ENCODE data around the gene SLC25A47. TPM values are rescaled to one million over a fixed set of nuclear protein-coding genes. Genes with fewer than 3 reads are reported as not detected.

The SLC25A47 gene
- total RNA-seq, 5 donors from 2014 or later (not counting 1 experiment from before 2014, with no cell fraction given), result 0.16 TPM; not detected in 4

- H3K36me3 Mint-ChIP-seq, result peaks cover 49% of the 10 kb centered on the region
- H3K27ac Mint-ChIP-seq, result no peak overlapping the region
- no peaks in the 10 kb centered on the region for H3K4me1 Mint-ChIP-seq
- H3K27me3 Mint-ChIP-seq, result no peaks in the 10 kb centered on the region
- no peaks in the 10 kb centered on the region for H3K9me3 Mint-ChIP-seq
- DNase-seq, result no peak
- Histone ChIP-seq H3K36me3 (ENCODE audit: control insufficient read depth in 2 of 2, extremely low read depth in 1 of 2, insufficient read depth in 1 of 2, low read length in 1 of 2) (peaks cover 2 to 43% of the 10 kb centered on the region in 2 donors), H3K9me3 (no peaks in the 10 kb centered on the region), H3K27ac (ENCODE audit: low read length) (no peak overlapping the region), H3K4me3 (ENCODE audit: control insufficient read depth in 1 of 2, extremely low read depth in 1 of 2, low read length in 1 of 2) (no peak overlapping the region), H3K4me1 (ENCODE audit: control insufficient read depth in 1 of 2, extremely low read depth in 1 of 2, insufficient read depth in 2 of 2, low read length in 2 of 2) (no peaks in the 10 kb centered on the region), H3K27me3 (replicated peaks in 1 of 2; ENCODE audit: control insufficient read depth in 2 of 2, extremely low read depth in 1 of 2, insufficient read depth in 2 of 2, low read length in 1 of 2) (no peaks in the 10 kb centered on the region)
- H3K4me3 Mint-ChIP-seq, result no peak overlapping the region
- ATAC-seq (replicated peaks in 1 of 4), result no peak
- POLR2A ChIA-PET, result no interaction called here
- whole genome bisulfite sequencing (ENCODE audit: insufficient coverage), result 78% methylated on average over 10 of the region's 14 CpGs
- CTCF ChIA-PET, result no interaction called here
Measured at GRCh38 chr14:100348784-100349685, 25.9 kb downstream of the SLC25A47 start.

GRCh38 chr14:100350276-100350926 is 27.3 kb downstream of the SLC25A47 start:
- H3K27ac Mint-ChIP-seq, result no peak overlapping the region
- ChIA-PET CTCF (no interaction called here), POLR2A (interaction anchor here in 1 of 2 donors (0.6 kb wide), 1 partner anchor 328 kb away, joined by 5 read pairs; no protein-coding TSS in a partner anchor)
- 100% methylated on average over 5 of the region's 11 CpGs for WGBS (ENCODE audit: insufficient coverage)
- no peak overlapping the region for H3K4me3 Mint-ChIP-seq
- no peaks in the 10 kb centered on the region for H3K27me3 ChIP-seq (replicated peaks in 1 of 2; ENCODE audit: control insufficient read depth in 2 of 2, extremely low read depth in 1 of 2, insufficient read depth in 2 of 2, low read length in 1 of 2)
- H3K4me1 Mint-ChIP-seq, result no peaks in the 10 kb centered on the region
- peaks cover 56% of the 10 kb centered on the region for H3K36me3 Mint-ChIP-seq
- H3K27me3 Mint-ChIP-seq, result no peaks in the 10 kb centered on the region
- H3K27ac ChIP-seq (ENCODE audit: low read length), result no peak overlapping the region
- ATAC-seq (replicated peaks in 1 of 4) (no peak), DNase-seq (no peak)
- H3K4me3 ChIP-seq (ENCODE audit: control insufficient read depth in 1 of 2, extremely low read depth in 1 of 2, low read length in 1 of 2), result no peak overlapping the region
- H3K9me3 ChIP-seq, result no peaks in the 10 kb centered on the region
- H3K4me1 ChIP-seq (ENCODE audit: control insufficient read depth in 1 of 2, extremely low read depth in 1 of 2, insufficient read depth in 2 of 2, low read length in 2 of 2), result no peaks in the 10 kb centered on the region
- H3K36me3 ChIP-seq (ENCODE audit: control insufficient read depth in 2 of 2, extremely low read depth in 1 of 2, insufficient read depth in 1 of 2, low read length in 1 of 2), result peaks cover 2 to 51% of the 10 kb centered on the region in 2 donors
- H3K9me3 Mint-ChIP-seq, result no peaks in the 10 kb centered on the region

GRCh38 chr14:100350986-100351385 is 27.8 kb downstream of the SLC25A47 start:
- no peak overlapping the region for H3K4me3 Mint-ChIP-seq
- H3K27ac Mint-ChIP-seq, result no peak overlapping the region
- 100% methylated on average over 4 of the region's 5 CpGs for WGBS (ENCODE audit: insufficient coverage)

GRCh38 chr14:100358396-100358795 is 35.3 kb downstream of the SLC25A47 start:
- no peak for ATAC-seq (replicated peaks in 1 of 4)
- no CpG with 5 or more reads among the region's 2 CpGs for WGBS (ENCODE audit: insufficient coverage)
- Histone ChIP-seq H3K27ac (ENCODE audit: low read length) (no peak overlapping the region), H3K27me3 (replicated peaks in 1 of 2; ENCODE audit: control insufficient read depth in 2 of 2, extremely low read depth in 1 of 2, insufficient read depth in 2 of 2, low read length in 1 of 2) (no peaks in the 10 kb centered on the region), H3K4me1 (ENCODE audit: control insufficient read depth in 1 of 2, extremely low read depth in 1 of 2, insufficient read depth in 2 of 2, low read length in 2 of 2) (no peaks in the 10 kb centered on the region), H3K9me3 (no peaks in the 10 kb centered on the region), H3K36me3 (ENCODE audit: control insufficient read depth in 2 of 2, extremely low read depth in 1 of 2, insufficient read depth in 1 of 2, low read length in 1 of 2) (peaks cover 7 to 44% of the 10 kb centered on the region in 2 donors), H3K4me3 (ENCODE audit: control insufficient read depth in 1 of 2, extremely low read depth in 1 of 2, low read length in 1 of 2) (no peak overlapping the region)
- H3K4me1 Mint-ChIP-seq, result no peaks in the 10 kb centered on the region
- POLR2A ChIA-PET, result no interaction called here
- no peak overlapping the region for H3K4me3 Mint-ChIP-seq
- peaks cover 56% of the 10 kb centered on the region for H3K36me3 Mint-ChIP-seq
- no peaks in the 10 kb centered on the region for H3K27me3 Mint-ChIP-seq
- DNase-seq, result no peak
- H3K27ac Mint-ChIP-seq, result no peak overlapping the region
- no peaks in the 10 kb centered on the region for H3K9me3 Mint-ChIP-seq
- CTCF ChIA-PET, result no interaction called here

More at GRCh38 chr14:100350986-100351385, 27.8 kb downstream of the SLC25A47 start:
- H3K4me1 Mint-ChIP-seq, result no peaks in the 10 kb centered on the region
- no peaks in the 10 kb centered on the region for H3K9me3 Mint-ChIP-seq
- ChIA-PET CTCF (no interaction called here), POLR2A (no interaction called here)
- no peaks in the 10 kb centered on the region for H3K9me3 ChIP-seq
- no peak overlapping the region for H3K4me3 ChIP-seq (ENCODE audit: control insufficient read depth in 1 of 2, extremely low read depth in 1 of 2, low read length in 1 of 2)
- H3K27me3 ChIP-seq (replicated peaks in 1 of 2; ENCODE audit: control insufficient read depth in 2 of 2, extremely low read depth in 1 of 2, insufficient read depth in 2 of 2, low read length in 1 of 2), result no peaks in the 10 kb centered on the region
- no peak for ATAC-seq (replicated peaks in 1 of 4)
- peaks cover 53% of the 10 kb centered on the region for H3K36me3 Mint-ChIP-seq
- DNase-seq, result no peak
- H3K27me3 Mint-ChIP-seq, result no peaks in the 10 kb centered on the region
- peaks cover 2 to 50% of the 10 kb centered on the region in 2 donors for H3K36me3 ChIP-seq (ENCODE audit: control insufficient read depth in 2 of 2, extremely low read depth in 1 of 2, insufficient read depth in 1 of 2, low read length in 1 of 2)
- no peaks in the 10 kb centered on the region for H3K4me1 ChIP-seq (ENCODE audit: control insufficient read depth in 1 of 2, extremely low read depth in 1 of 2, insufficient read depth in 2 of 2, low read length in 2 of 2)
- H3K27ac ChIP-seq (ENCODE audit: low read length), result no peak overlapping the region

- no peaks in the 10 kb centered on the region for H3K4me1 ChIP-seq (ENCODE audit: control insufficient read depth in 1 of 2, extremely low read depth in 1 of 2, insufficient read depth in 2 of 2, low read length in 2 of 2)
- no peak overlapping the region for H3K4me3 Mint-ChIP-seq
- peaks cover 7 to 42% of the 10 kb centered on the region in 2 donors for H3K36me3 ChIP-seq (ENCODE audit: control insufficient read depth in 2 of 2, extremely low read depth in 1 of 2, insufficient read depth in 1 of 2, low read length in 1 of 2)
- no peak overlapping the region for H3K27ac Mint-ChIP-seq
- no CpG with 5 or more reads among the region's 2 CpGs for WGBS (ENCODE audit: insufficient coverage)
- H3K27me3 Mint-ChIP-seq, result no peaks in the 10 kb centered on the region
- H3K4me1 Mint-ChIP-seq, result no peaks in the 10 kb centered on the region
- DNase-seq, result no peak
- CTCF ChIA-PET, result no interaction called here
- POLR2A ChIA-PET, result no interaction called here
- H3K9me3 ChIP-seq, result no peaks in the 10 kb centered on the region
- H3K27ac ChIP-seq (ENCODE audit: low read length), result no peak overlapping the region
- no peak for ATAC-seq (replicated peaks in 1 of 4)
- no peaks in the 10 kb centered on the region for H3K9me3 Mint-ChIP-seq
- H3K36me3 Mint-ChIP-seq, result peaks cover 53% of the 10 kb centered on the region
- H3K4me3 ChIP-seq (ENCODE audit: control insufficient read depth in 1 of 2, extremely low read depth in 1 of 2, low read length in 1 of 2), result no peak overlapping the region
- no peaks in the 10 kb centered on the region for H3K27me3 ChIP-seq (replicated peaks in 1 of 2; ENCODE audit: control insufficient read depth in 2 of 2, extremely low read depth in 1 of 2, insufficient read depth in 2 of 2, low read length in 1 of 2)
Measured at GRCh38 chr14:100359111-100359510, 36.0 kb downstream of the SLC25A47 start.

- CTCF ChIA-PET, result no interaction called here
- H3K36me3 Mint-ChIP-seq, result peaks cover 49% of the 10 kb centered on the region
- WGBS (ENCODE audit: insufficient coverage), result 94% methylated on average over 3 of the region's 4 CpGs
- Histone ChIP-seq H3K27ac (ENCODE audit: low read length) (no peak overlapping the region), H3K36me3 (ENCODE audit: control insufficient read depth in 2 of 2, extremely low read depth in 1 of 2, insufficient read depth in 1 of 2, low read length in 1 of 2) (peaks cover 7 to 36% of the 10 kb centered on the region in 2 donors), H3K4me3 (ENCODE audit: control insufficient read depth in 1 of 2, extremely low read depth in 1 of 2, low read length in 1 of 2) (no peak overlapping the region), H3K9me3 (no peaks in the 10 kb centered on the region), H3K4me1 (ENCODE audit: control insufficient read depth in 1 of 2, extremely low read depth in 1 of 2, insufficient read depth in 2 of 2, low read length in 2 of 2) (no peaks in the 10 kb centered on the region), H3K27me3 (replicated peaks in 1 of 2; ENCODE audit: control insufficient read depth in 2 of 2, extremely low read depth in 1 of 2, insufficient read depth in 2 of 2, low read length in 1 of 2) (no peaks in the 10 kb centered on the region)
- no peaks in the 10 kb centered on the region for H3K27me3 Mint-ChIP-seq
- ATAC-seq (replicated peaks in 1 of 4) (no peak), DNase-seq (no peak)
- H3K27ac Mint-ChIP-seq, result no peak overlapping the region
- no peaks in the 10 kb centered on the region for H3K4me1 Mint-ChIP-seq
- H3K4me3 Mint-ChIP-seq, result no peak overlapping the region
- H3K9me3 Mint-ChIP-seq, result no peaks in the 10 kb centered on the region
- POLR2A ChIA-PET, result no interaction called here
Measured at GRCh38 chr14:100359881-100360280, 36.7 kb downstream of the SLC25A47 start.

All from T-cell (primary cell).